HepG2 (cell line): ENCODE data around the gene EIF3L. TPM values are rescaled to one million over a fixed set of nuclear protein-coding genes. Genes with fewer than 3 reads are reported as not detected.

Experiments
- ARID3A ChIP-seq: IDR thresholded peaks from 2 replicates; pipeline ENCODE4 v1.6.1; 2012; ENCODE audit warnings: low read depth, low read length, improper control_type of control experiment
- EP300 ChIP-seq, 3 experiments: sonication (generic) in 1 of 3; formaldehyde crosslinking in 1 of 3; IDR thresholded peaks; 2 replicates each; pipeline versions ENCODE4 v1.5.1 to v1.6.1; 2011 to 2020; ENCODE audit warnings: low read depth in 2 of 3, low read length in 2 of 3, borderline replicate concordance in 1 of 3, improper control_type of control experiment in 1 of 3, mild to moderate bottlenecking in 1 of 3, missing genetic modification reagents in 1 of 3, moderate library complexity in 1 of 3
- FOXP1 ChIP-seq, 2 experiments: fragments of 450-650 bp in 1 of 2; IDR thresholded peaks; 2 replicates each; pipeline ENCODE4 v1.6.1; 2017 to 2018; ENCODE audit warnings: antibody characterized with exemption in 1 of 2
- HCFC1 ChIP-seq: fragments of 150-350 bp; IDR thresholded peaks from 2 replicates; pipeline ENCODE4 v1.6.1; 2014; ENCODE audit warnings: low read depth, low read length
- HMG20B ChIP-seq: conservative IDR thresholded peaks from 2 replicates; pipeline ENCODE4 v1.6.1; 2016; ENCODE audit warnings: missing genetic modification reagents, missing compliant biosample characterization
- IRX3 ChIP-seq: sonication (generic); formaldehyde crosslinking; IDR thresholded peaks from 2 replicates; pipeline ENCODE4 v1.8.1; 2023; ENCODE audit warnings: mild to moderate bottlenecking, low read depth, missing genetic modification reagents, borderline replicate concordance
- ISL2 ChIP-seq: sonication (generic); formaldehyde crosslinking; IDR thresholded peaks from 2 replicates; pipeline ENCODE4 v1.5.0; 2020; ENCODE audit warnings: missing genetic modification reagents
- KDM5B ChIP-seq: sonication (generic); formaldehyde crosslinking; IDR thresholded peaks from 2 replicates; pipeline ENCODE4 v1.4.0; 2020; ENCODE audit warnings: missing genetic modification reagents, mild to moderate bottlenecking, borderline replicate concordance
- NCOA2 ChIP-seq: sonication (generic); formaldehyde crosslinking; IDR thresholded peaks from 2 replicates; pipeline ENCODE4 v1.8.0; 2022; ENCODE audit warnings: inconsistent platforms
- NONO ChIP-seq, 2 experiments: fragments of 450-650 bp in 1 of 2; sonication (generic) in 1 of 2; formaldehyde crosslinking in 1 of 2; IDR thresholded peaks in 1 of 2; conservative IDR thresholded peaks in 1 of 2; 2 replicates each; pipeline versions ENCODE4 v1.6.1 to v1.8.0; 2017 to 2022; ENCODE audit warnings: mild to moderate bottlenecking in 1 of 2, missing genetic modification reagents in 1 of 2, moderate library complexity in 1 of 2
- RXRB ChIP-seq: IDR thresholded peaks from 2 replicates; pipeline ENCODE4 v1.6.1; 2016; ENCODE audit warnings: borderline replicate concordance, missing genetic modification reagents, missing compliant biosample characterization
- SMYD3 ChIP-seq: sonication (generic); formaldehyde crosslinking; IDR thresholded peaks from 2 replicates; pipeline ENCODE4 v1.8.1; 2023; ENCODE audit warnings: mild to moderate bottlenecking, missing genetic modification reagents
- SOX13 ChIP-seq, 3 experiments: fragments of 450-650 bp in 1 of 3; sonication (generic) in 1 of 3; formaldehyde crosslinking in 1 of 3; IDR thresholded peaks in 2 of 3; conservative IDR thresholded peaks in 1 of 3; 2 replicates each; pipeline versions ENCODE4 v1.5.0 to v1.6.1; 2016 to 2020; ENCODE audit warnings: antibody characterized with exemption in 1 of 3, mild to moderate bottlenecking in 1 of 3, missing compliant biosample characterization in 1 of 3, missing genetic modification reagents in 1 of 3, moderate library complexity in 1 of 3
- polyA plus RNA-seq, 8 experiments: library from polyadenylated mRNA; depleted of rRNA in 3 of 8; stranded (reverse) in 7 of 8; unstranded in 1 of 8; fragments of >200 nt; fragmentation: Illumina TruSeq in 4 of 8; extraction: Trizol in 4 of 8; gene quantifications; 2 replicates each; pipeline versions ENCODE4 v1.2.1 to v1.2.3, GENCODE V29; 2011 to 2016; ENCODE audit warnings: low read depth in 4 of 8, missing spikeins in 1 of 8, mixed read lengths in 1 of 8; ENCODE audit not compliant: insufficient read depth in 1 of 8
- total RNA-seq, 5 experiments: library from RNA; depleted of rRNA; stranded (reverse); fragments of >200 nt; fragmentation: Illumina TruSeq; extraction: Trizol; gene quantifications; 2 replicates each; pipeline ENCODE4 v1.2.3, GENCODE V29; 2016; ENCODE audit warnings: low read depth in 1 of 5
- TF ChIP-seq, protein P1 (sequence below): IDR thresholded peaks from 2 replicates; pipeline ENCODE4 v1.4.0; 2020; ENCODE audit warnings: mild to moderate bottlenecking, missing genetic modification reagents
- TF ChIP-seq, protein P2 (sequence below): sonication (generic); formaldehyde crosslinking; IDR thresholded peaks from 2 replicates; pipeline ENCODE4 v1.4.0; 2020; ENCODE audit warnings: missing genetic modification reagents; ENCODE audit errors: not compliant biosample characterization
- TF ChIP-seq, protein P3 (sequence below): sonication (generic); formaldehyde crosslinking; IDR thresholded peaks from 2 replicates; pipeline ENCODE4 v1.4.0; 2020; ENCODE audit warnings: mild to moderate bottlenecking, missing genetic modification reagents
- TF ChIP-seq, protein P4 (sequence below): sonication (generic); formaldehyde crosslinking; IDR thresholded peaks from 2 replicates; pipeline ENCODE4 v1.8.1; 2023; ENCODE audit warnings: mild to moderate bottlenecking, missing genetic modification reagents, borderline replicate concordance
- TF ChIP-seq, protein P5 (sequence below): sonication (generic); formaldehyde crosslinking; IDR thresholded peaks from 2 replicates; pipeline ENCODE4 v1.8.1; 2023; ENCODE audit warnings: mild to moderate bottlenecking, moderate library complexity, missing genetic modification reagents

Gene EIF3L
- total and polyA plus RNA-seq, 2 of the 13 experiments (the other 11 are each of a cell fraction or from before 2014, with no cell fraction given) = 514 to 793 TPM

GRCh38 chr22:37803195-37803638, 46.0 kb upstream of the EIF3L start (continued):
- peak; percentile 63 for TF ChIP-seq ARID3A
- peak; percentile 52 for TF ChIP-seq NCOA2 (CRISPR knock-in tag)
- TF ChIP-seq FOXP1 (IDR thresholded peaks at IDR 0.05) = no peak
- peak; percentile 53; the same call in 1 of the 2 replicates for TF ChIP-seq FOXP1 (CRISPR knock-in tag; IDR thresholded peaks at IDR 0.05)
- peak; percentile 4; the same call in 1 of the 2 replicates for TF ChIP-seq ISL2 (CRISPR knock-in tag)
- TF ChIP-seq EP300 (IDR thresholded peaks at IDR 0.05; ENCODE audit: low read depth in 2 of 2, low read length in 2 of 2) = peak in 1 of 2 experiments; percentile 48; a peak in 2 of 4 replicates
- TF ChIP-seq EP300 (CRISPR knock-in tag; IDR thresholded peaks at IDR 0.05; ENCODE audit: borderline replicate concordance) = peak; percentile 45; the same call in 1 of the 2 replicates
- peak; percentile 44; the same call in 1 of the 2 replicates for TF ChIP-seq HMG20B (CRISPR knock-in tag)
- TF ChIP-seq HCFC1 = no peak
- TF ChIP-seq NONO (IDR thresholded peaks at IDR 0.05) = no peak
- TF ChIP-seq NONO (CRISPR knock-in tag; conservative IDR thresholded peaks at IDR 0.05) = peak; percentile 9; the same call in 1 of the 2 replicates
- TF ChIP-seq, protein P1, sequence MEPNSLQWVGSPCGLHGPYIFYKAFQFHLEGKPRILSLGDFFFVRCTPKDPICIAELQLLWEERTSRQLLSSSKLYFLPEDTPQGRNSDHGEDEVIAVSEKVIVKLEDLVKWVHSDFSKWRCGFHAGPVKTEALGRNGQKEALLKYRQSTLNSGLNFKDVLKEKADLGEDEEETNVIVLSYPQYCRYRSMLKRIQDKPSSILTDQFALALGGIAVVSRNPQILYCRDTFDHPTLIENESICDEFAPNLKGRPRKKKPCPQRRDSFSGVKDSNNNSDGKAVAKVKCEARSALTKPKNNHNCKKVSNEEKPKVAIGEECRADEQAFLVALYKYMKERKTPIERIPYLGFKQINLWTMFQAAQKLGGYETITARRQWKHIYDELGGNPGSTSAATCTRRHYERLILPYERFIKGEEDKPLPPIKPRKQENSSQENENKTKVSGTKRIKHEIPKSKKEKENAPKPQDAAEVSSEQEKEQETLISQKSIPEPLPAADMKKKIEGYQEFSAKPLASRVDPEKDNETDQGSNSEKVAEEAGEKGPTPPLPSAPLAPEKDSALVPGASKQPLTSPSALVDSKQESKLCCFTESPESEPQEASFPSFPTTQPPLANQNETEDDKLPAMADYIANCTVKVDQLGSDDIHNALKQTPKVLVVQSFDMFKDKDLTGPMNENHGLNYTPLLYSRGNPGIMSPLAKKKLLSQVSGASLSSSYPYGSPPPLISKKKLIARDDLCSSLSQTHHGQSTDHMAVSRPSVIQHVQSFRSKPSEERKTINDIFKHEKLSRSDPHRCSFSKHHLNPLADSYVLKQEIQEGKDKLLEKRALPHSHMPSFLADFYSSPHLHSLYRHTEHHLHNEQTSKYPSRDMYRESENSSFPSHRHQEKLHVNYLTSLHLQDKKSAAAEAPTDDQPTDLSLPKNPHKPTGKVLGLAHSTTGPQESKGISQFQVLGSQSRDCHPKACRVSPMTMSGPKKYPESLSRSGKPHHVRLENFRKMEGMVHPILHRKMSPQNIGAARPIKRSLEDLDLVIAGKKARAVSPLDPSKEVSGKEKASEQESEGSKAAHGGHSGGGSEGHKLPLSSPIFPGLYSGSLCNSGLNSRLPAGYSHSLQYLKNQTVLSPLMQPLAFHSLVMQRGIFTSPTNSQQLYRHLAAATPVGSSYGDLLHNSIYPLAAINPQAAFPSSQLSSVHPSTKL = peak; percentile 63
- TF ChIP-seq KDM5B (CRISPR knock-in tag) = no peak
- 0 out of 2 replicates have a peak, but pooled peaks have one; percentile 45 for TF ChIP-seq SMYD3 (CRISPR knock-in tag)
- TF ChIP-seq RXRB (CRISPR knock-in tag) = peak; percentile 70; the same call in 1 of the 2 replicates
- TF ChIP-seq, protein P2, sequence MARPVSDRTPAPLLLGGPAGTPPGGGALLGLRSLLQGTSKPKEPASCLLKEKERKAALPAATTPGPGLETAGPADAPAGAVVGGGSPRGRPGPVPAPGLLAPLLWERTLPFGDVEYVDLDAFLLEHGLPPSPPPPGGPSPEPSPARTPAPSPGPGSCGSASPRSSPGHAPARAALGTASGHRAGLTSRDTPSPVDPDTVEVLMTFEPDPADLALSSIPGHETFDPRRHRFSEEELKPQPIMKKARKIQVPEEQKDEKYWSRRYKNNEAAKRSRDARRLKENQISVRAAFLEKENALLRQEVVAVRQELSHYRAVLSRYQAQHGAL (CRISPR knock-in tag) = no peak
- TF ChIP-seq SOX13 (IDR thresholded peaks at IDR 0.05) = peak; percentile 43; the same call in 1 of the 2 replicates
- TF ChIP-seq SOX13 (CRISPR knock-in tag; conservative IDR thresholded peaks at IDR 0.05 in 1 of 2, IDR thresholded peaks at IDR 0.05 in 1 of 2) = peak in 1 of 2 experiments; percentile 60; a peak in 2 of 4 replicates
- TF ChIP-seq, protein P3, sequence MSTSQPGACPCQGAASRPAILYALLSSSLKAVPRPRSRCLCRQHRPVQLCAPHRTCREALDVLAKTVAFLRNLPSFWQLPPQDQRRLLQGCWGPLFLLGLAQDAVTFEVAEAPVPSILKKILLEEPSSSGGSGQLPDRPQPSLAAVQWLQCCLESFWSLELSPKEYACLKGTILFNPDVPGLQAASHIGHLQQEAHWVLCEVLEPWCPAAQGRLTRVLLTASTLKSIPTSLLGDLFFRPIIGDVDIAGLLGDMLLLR (CRISPR knock-in tag) = no peak
- TF ChIP-seq, protein P4, sequence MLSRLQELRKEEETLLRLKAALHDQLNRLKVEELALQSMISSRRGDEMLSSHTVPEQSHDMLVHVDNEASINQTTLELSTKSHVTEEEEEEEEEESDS (CRISPR knock-in tag) = 0 out of 2 replicates have a peak, but pooled peaks have one; percentile 8
- 0 out of 2 replicates have a peak, but pooled peaks have one; percentile 52 for TF ChIP-seq IRX3 (CRISPR knock-in tag)
- TF ChIP-seq, protein P5, sequence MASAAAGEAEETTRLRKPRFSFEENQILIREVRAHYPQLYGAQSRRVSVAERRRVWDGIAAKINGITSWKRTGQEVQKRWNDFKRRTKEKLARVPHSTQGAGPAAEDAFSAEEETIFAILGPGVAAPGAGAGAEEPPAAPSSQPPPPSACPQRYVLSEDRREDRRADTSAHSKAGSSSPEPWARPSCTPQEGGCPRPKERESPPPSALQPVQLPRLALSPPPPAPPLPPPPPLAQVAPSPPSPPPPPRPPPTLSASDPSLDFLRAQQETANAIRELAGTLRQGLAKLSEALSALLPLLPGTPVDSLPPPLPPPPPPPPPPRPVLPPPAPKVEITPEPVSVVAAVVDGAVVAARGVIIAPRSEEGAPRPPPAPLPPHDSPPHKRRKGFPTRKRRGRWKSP (CRISPR knock-in tag) = peak; percentile 9; the same call in 1 of the 2 replicates
